Left forelimb (tissue), 1 donor: ENCODE results near the gene NACC2.

Source experiments
- DNase-seq: peaks from one replicate; pipeline ENCODE4 v3.0.0-alpha.2; 2018; ENCODE audit warnings: low spot score

Gene NACC2

GRCh38 chr9:135960411-135961276 is 134.4 kb downstream of the NACC2 start:
- DNase-seq = peak; percentile 75

- no peak for DNase-seq
Observed at GRCh38 chr9:135959814-135960213, 135.3 kb downstream of the NACC2 start.

- DNase-seq = no peak
Observed at GRCh38 chr9:135958485-135958884, 136.6 kb downstream of the NACC2 start.

- DNase-seq = no peak
Observed at GRCh38 chr9:135957431-135957830, 137.7 kb downstream of the NACC2 start.

- DNase-seq = no peak
Observed at GRCh38 chr9:135956802-135957174, 138.3 kb downstream of the NACC2 start.
